Psoas muscle (tissue), 8 donors: ENCODE results near the gene BBS9. TPM values are rescaled to one million over a fixed set of nuclear protein-coding genes. Genes with fewer than 3 reads are reported as not detected.

Experiments used
- ATAC-seq, 4 donors: fragments of 200-7000 bp; cut with Tn5 transposase; one replicate each; pipeline ENCODE4 v1.9.1; 2020; ENCODE audit warnings: moderate library complexity in 3 of 4, mild to moderate bottlenecking in 2 of 4
- DNase-seq, 2 donors: peaks; one replicate each; pipeline ENCODE4 v3.0.0-alpha.2; 2020
- H3K27ac ChIP-seq: fragments of 200-600 bp; one replicate; pipeline ENCODE4 v1.8.0; 2022
- H3K27me3 ChIP-seq, 3 donors: fragments of 200-600 bp in 1 of 3; one replicate each; pipeline versions ENCODE4 v1.6.1 to v1.8.0; 2013 to 2022; ENCODE audit warnings: low read length in 2 of 3, mild to moderate bottlenecking in 2 of 3, moderate library complexity in 1 of 3; ENCODE audit not compliant: insufficient read depth in 3 of 3
- H3K36me3 ChIP-seq, 2 donors: fragments of 200-600 bp in 1 of 2; one replicate each; pipeline versions ENCODE4 v1.6.1 to v1.8.0; 2013 to 2022; ENCODE audit warnings: low read depth in 1 of 2, mild to moderate bottlenecking in 1 of 2, moderate library complexity in 1 of 2; ENCODE audit not compliant: insufficient read depth in 1 of 2
- H3K4me1 ChIP-seq: fragments of 200-600 bp; one replicate; pipeline ENCODE4 v1.8.0; 2022
- H3K4me3 ChIP-seq: fragments of 200-600 bp; one replicate; pipeline ENCODE4 v1.8.0; 2022; ENCODE audit warnings: mild to moderate bottlenecking
- H3K9me3 ChIP-seq: fragments of 200-600 bp; one replicate; pipeline ENCODE4 v1.8.0; 2022
- CTCF ChIP-seq: fragments of 200-600 bp; IDR thresholded peaks from one replicate; pipeline ENCODE4 v1.8.0; 2022; ENCODE audit warnings: antibody characterized with exemption
- WGBS, 3 donors: extraction: QIAGEN DNeasy Blood & Tissue Kit; methylation state at CpG; one replicate each; pipeline versions ENCODE4 v1.1.6 to v1.1.7; 2013; 5-methylcytosine and 5-hydroxymethylcytosine counted together
- intact Hi-C, 2 donors: fragments of 100-400 bp; cut with DNase I; formaldehyde crosslinking; loops; one replicate each; pipeline versions ENCODE4 v1.11.0 to v1.14.2; 2022
- polyA plus RNA-seq, 3 donors: library from polyadenylated mRNA; stranded (reverse); fragments of 200-250 nt; gene quantifications; one replicate each; pipeline ENCODE4 v1.2.3, GENCODE V29; 2013
- total RNA-seq, 4 donors: library from RNA; stranded (reverse); fragmentation: NEBNext Ultra II Directional in 2 of 4; extraction: Animal tissue kit (Norgen Biotek cat#: 25700) in 2 of 4; gene quantifications; one replicate each; pipeline versions ENCODE4 v1.2.1 to v1.2.4, GENCODE V29; 2021 to 2023
- donor health status: healthy with polysubstance abuse.
- donor health status: DM: no; HTN: no; CAD: no; lungs with moderate emphysema.
- donor health status: Bipolar disorder and iron deficiency.
- donor health status: healthy.
- donor health status: DM: yes; HTN: yes; CAD: no.
- donor health status: DM: no; HTN: no; CAD: no.
- donor health status: DM: no; HTN: no; CAD: no.
- donor health status: DM: yes; HTN: yes; CAD: no.

Gene BBS9
- total and polyA plus RNA-seq, 7 donors = 2.7 to 7.3 (median 4.1) TPM

- Histone ChIP-seq H3K36me3 (peaks cover 2 to 4% of the 10 kb centered on the region in 2 donors), H3K4me1 (no peaks in the 10 kb centered on the region), H3K4me3 (no peak overlapping the region), H3K27ac (no peak overlapping the region), H3K27me3 (no peaks in the 10 kb centered on the region), H3K9me3 (peaks cover 9% of the 10 kb centered on the region)
- no peak for ATAC-seq
- intact Hi-C loops = no loop called here
- 71 to 83% (median 74%) methylated on average over 2 of the region's 2 CpGs for WGBS, 3 donors
- TF ChIP-seq CTCF = no peak
- DNase-seq = no peak
Observed at GRCh38 chr7:33177876-33178275, 48.5 kb downstream of the BBS9 start.

GRCh38 chr7:33179519-33179918 lies 50.2 kb downstream of the BBS9 start:
- no peak overlapping the region for H3K27ac ChIP-seq

GRCh38 chr7:33183504-33183903 lies 54.1 kb downstream of the BBS9 start:
- Histone ChIP-seq H3K9me3 (no peaks in the 10 kb centered on the region), H3K4me3 (no peak overlapping the region), H3K4me1 (no peaks in the 10 kb centered on the region), H3K36me3 (peaks cover 0 to 4% of the 10 kb centered on the region in 2 donors), H3K27me3 (no peaks in the 10 kb centered on the region), H3K27ac (no peak overlapping the region)
- ATAC-seq (no peak), DNase-seq (no peak)
- no peak for TF ChIP-seq CTCF
- 62 to 78% (median 63%) methylated on average over 2 of the region's 2 CpGs for WGBS, 3 donors
- intact Hi-C loops = loop anchor here (10.0 kb wide), 1 partner anchor 751 kb away; no protein-coding TSS in a partner anchor

More at GRCh38 chr7:33179519-33179918, 50.2 kb downstream of the BBS9 start:
- no peak for ATAC-seq
- Histone ChIP-seq H3K4me1 (no peaks in the 10 kb centered on the region), H3K9me3 (no peaks in the 10 kb centered on the region), H3K4me3 (no peak overlapping the region), H3K36me3 (peaks cover 2 to 4% of the 10 kb centered on the region in 2 donors), H3K27me3 (no peaks in the 10 kb centered on the region)
- no peak for TF ChIP-seq CTCF
- DNase-seq = no peak
- intact Hi-C loops = no loop called here
- 90 to 99% (median 96%) methylated on average over 2 of the region's 2 CpGs for WGBS, 3 donors

- Histone ChIP-seq H3K4me1 (no peaks in the 10 kb centered on the region), H3K36me3 (peaks cover 0 to 4% of the 10 kb centered on the region in 2 donors), H3K27me3 (no peaks in the 10 kb centered on the region), H3K4me3 (no peak overlapping the region), H3K27ac (no peak overlapping the region), H3K9me3 (no peaks in the 10 kb centered on the region)
- no peak for DNase-seq
- intact Hi-C loops = loop anchor here (10.0 kb wide), 1 partner anchor 750 kb away; no protein-coding TSS in a partner anchor
- no peak for ATAC-seq
- 98 to 100% (median 100%) methylated on average over 1 of the region's 1 CpG for WGBS, 3 donors
- TF ChIP-seq CTCF = no peak
Observed at GRCh38 chr7:33184828-33185227, 55.5 kb downstream of the BBS9 start.

GRCh38 chr7:33185786-33186185 lies 56.4 kb downstream of the BBS9 start:
- peak; percentile 61 for TF ChIP-seq CTCF
- intact Hi-C loops = loop anchor here (10.0 kb wide), 1 partner anchor 749 kb away; no protein-coding TSS in a partner anchor
- no peak for DNase-seq
- H3K36me3 ChIP-seq = peaks cover 0 to 1% of the 10 kb centered on the region in 2 donors
- H3K27me3 ChIP-seq = no peaks in the 10 kb centered on the region
- peak in 2 of 4 donors; percentile 55 to 67 for ATAC-seq
- no peak overlapping the region for H3K4me3 ChIP-seq
- H3K9me3 ChIP-seq = no peaks in the 10 kb centered on the region
- no peaks in the 10 kb centered on the region for H3K4me1 ChIP-seq
- 71 to 75% (median 73%) methylated on average over 3 of the region's 3 CpGs for WGBS, 3 donors
- no peak overlapping the region for H3K27ac ChIP-seq
